RWPE2 (cell line): Measurements from ENCODE around the gene KIF26B.

Experiments
- ATAC-seq: fragments of 200-7000 bp; cut with Tn5 transposase; 3 replicates; pipeline ENCODE4 v1.9.1; 2021; ENCODE audit warnings: low read depth
- DNase-seq: peaks from one replicate; pipeline ENCODE4 v3.0.0-alpha.2; 2020; ENCODE audit warnings: low spot score
- H3K27ac ChIP-seq: fragments of 450-650 bp; 2 replicates; pipeline ENCODE4 v1.5.1; 2017; ENCODE audit warnings: mild to moderate bottlenecking; ENCODE audit not compliant: poor library complexity, severe bottlenecking
- H3K27me3 ChIP-seq: fragments of 250-450 bp; sonication (Bioruptor Pico); 2 replicates; pipeline ENCODE4 v1.5.1; 2021; ENCODE audit warnings: mild to moderate bottlenecking, moderate library complexity; ENCODE audit not compliant: insufficient read depth, poor library complexity, severe bottlenecking
- H3K36me3 ChIP-seq: fragments of 250-450 bp; sonication (Bioruptor Pico); 2 replicates; pipeline ENCODE4 v1.5.1; 2020; ENCODE audit warnings: low read depth, mild to moderate bottlenecking, moderate library complexity
- H3K4me1 ChIP-seq: fragments of 250-450 bp; sonication (Bioruptor Pico); 2 replicates; pipeline ENCODE4 v1.5.1; 2021; ENCODE audit warnings: mild to moderate bottlenecking, moderate library complexity; ENCODE audit not compliant: insufficient read depth, poor library complexity, severe bottlenecking
- H3K4me3 ChIP-seq: fragments of 250-450 bp; sonication (Bioruptor Pico); 2 replicates; pipeline ENCODE4 v1.5.1; 2021; ENCODE audit warnings: mild to moderate bottlenecking, moderate library complexity; ENCODE audit not compliant: severe bottlenecking
- H3K9me3 ChIP-seq: fragments of 250-450 bp; sonication (Bioruptor Pico); 2 replicates; pipeline ENCODE4 v1.5.1; 2021; ENCODE audit warnings: mild to moderate bottlenecking, moderate library complexity; ENCODE audit not compliant: severe bottlenecking
- TF ChIP-seq, protein P1 (sequence below): fragments of 450-650 bp; IDR thresholded peaks from one replicate; pipeline ENCODE4 v1.5.1; 2017; ENCODE audit warnings: mild to moderate bottlenecking, moderate library complexity; ENCODE audit not compliant: poor library complexity, severe bottlenecking

Gene KIF26B

GRCh38 chr1:245131026-245131393 is 23.8 kb upstream of the KIF26B start:
- Histone ChIP-seq H3K27me3 (no peaks in the 10 kb centered on the region), H3K36me3 (no peaks in the 10 kb centered on the region), H3K4me3 (no peak overlapping the region), H3K4me1 (no peaks in the 10 kb centered on the region), H3K27ac (no peak overlapping the region), H3K9me3 (no peaks in the 10 kb centered on the region)
- DNase-seq: no peak
- no peak for ATAC-seq
- TF ChIP-seq, protein P1, sequence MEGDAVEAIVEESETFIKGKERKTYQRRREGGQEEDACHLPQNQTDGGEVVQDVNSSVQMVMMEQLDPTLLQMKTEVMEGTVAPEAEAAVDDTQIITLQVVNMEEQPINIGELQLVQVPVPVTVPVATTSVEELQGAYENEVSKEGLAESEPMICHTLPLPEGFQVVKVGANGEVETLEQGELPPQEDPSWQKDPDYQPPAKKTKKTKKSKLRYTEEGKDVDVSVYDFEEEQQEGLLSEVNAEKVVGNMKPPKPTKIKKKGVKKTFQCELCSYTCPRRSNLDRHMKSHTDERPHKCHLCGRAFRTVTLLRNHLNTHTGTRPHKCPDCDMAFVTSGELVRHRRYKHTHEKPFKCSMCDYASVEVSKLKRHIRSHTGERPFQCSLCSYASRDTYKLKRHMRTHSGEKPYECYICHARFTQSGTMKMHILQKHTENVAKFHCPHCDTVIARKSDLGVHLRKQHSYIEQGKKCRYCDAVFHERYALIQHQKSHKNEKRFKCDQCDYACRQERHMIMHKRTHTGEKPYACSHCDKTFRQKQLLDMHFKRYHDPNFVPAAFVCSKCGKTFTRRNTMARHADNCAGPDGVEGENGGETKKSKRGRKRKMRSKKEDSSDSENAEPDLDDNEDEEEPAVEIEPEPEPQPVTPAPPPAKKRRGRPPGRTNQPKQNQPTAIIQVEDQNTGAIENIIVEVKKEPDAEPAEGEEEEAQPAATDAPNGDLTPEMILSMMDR: no peak

- Histone ChIP-seq H3K36me3 (no peaks in the 10 kb centered on the region), H3K9me3 (no peaks in the 10 kb centered on the region), H3K27ac (no peak overlapping the region), H3K4me3 (no peak overlapping the region), H3K4me1 (no peaks in the 10 kb centered on the region), H3K27me3 (no peaks in the 10 kb centered on the region)
- TF ChIP-seq, protein P1: no peak
- no peak for ATAC-seq
- DNase-seq: no peak
Measured at GRCh38 chr1:245132771-245133170, 22.0 kb upstream of the KIF26B start.

DNA sequence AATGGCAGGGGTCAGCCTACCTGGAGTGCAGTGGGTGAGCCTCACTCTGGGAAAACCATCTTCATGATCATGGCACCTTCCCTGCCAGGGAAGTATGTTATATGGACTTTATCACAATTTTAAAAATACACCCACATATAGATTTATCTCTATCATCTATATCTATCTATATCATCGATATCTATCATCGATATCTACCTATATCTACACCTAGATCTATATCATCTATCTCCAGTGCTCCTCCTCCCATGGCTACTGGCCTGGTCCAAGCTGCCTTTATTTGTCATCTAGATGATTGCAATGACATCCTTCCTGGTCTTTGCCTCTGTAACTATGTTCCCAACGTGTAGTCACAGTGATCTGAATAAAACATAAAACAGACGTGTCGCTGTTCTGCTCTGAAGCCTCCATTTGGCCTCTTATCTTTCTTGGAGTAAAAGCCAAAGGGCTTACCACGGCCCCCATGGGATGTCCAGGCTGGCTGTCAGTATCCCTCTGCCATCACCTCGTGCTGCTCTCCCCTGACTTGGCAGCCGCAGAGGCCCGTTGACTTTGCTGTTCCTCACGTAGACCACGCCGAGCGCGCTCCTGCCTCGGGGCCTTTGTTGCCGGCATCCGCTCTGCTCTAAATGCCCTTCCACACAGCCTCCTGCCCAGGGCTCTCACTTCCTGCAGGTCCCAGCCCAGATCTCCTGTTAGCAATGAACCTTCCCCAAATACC is 20.6 kb upstream of the KIF26B start:
- H3K4me1 ChIP-seq: no peaks in the 10 kb centered on the region
- TF ChIP-seq, protein P1: no peak
- no peak overlapping the region for H3K4me3 ChIP-seq
- H3K27ac ChIP-seq: no peak overlapping the region
- no peaks in the 10 kb centered on the region for H3K36me3 ChIP-seq
- no peak for DNase-seq
- ATAC-seq: no peak
- H3K9me3 ChIP-seq: no peaks in the 10 kb centered on the region
- no peaks in the 10 kb centered on the region for H3K27me3 ChIP-seq

DNA sequence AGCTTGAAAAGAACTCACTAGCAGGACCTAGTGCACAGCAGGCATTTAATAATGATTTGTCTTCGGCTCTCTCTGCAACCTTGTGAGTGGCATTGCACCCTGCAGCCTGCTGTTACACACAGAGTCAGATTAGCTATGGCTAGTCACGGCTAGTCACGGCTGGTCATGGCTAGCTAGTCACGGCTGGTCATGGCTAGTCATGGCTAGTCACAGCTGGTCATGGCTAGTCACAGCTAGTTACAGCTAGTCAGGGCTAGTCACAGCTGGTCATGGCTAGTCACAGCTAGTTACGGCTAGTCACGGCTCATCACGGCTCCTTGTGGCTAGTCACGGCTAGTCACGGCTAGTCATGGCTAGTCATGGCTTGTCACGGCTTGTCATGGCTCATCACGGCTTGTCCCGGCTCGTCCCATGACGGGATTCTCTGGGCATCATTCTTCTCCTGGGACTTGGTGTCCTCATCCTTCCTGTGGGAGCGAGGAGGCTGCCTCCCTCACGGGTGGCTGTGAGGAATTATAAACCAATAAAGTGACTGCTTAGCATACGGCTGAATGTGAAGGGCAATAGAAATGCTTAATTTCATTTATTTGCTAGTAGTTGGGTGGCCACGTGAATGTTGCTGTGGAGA is 12.5 kb upstream of the KIF26B start:
- Histone ChIP-seq H3K9me3 (no peaks in the 10 kb centered on the region), H3K36me3 (no peaks in the 10 kb centered on the region), H3K4me3 (no peak overlapping the region), H3K27me3 (no peaks in the 10 kb centered on the region), H3K4me1 (no peaks in the 10 kb centered on the region), H3K27ac (no peak overlapping the region)
- TF ChIP-seq, protein P1: no peak
- no peak for ATAC-seq
- no peak for DNase-seq

- no peak for DNase-seq
- no peaks in the 10 kb centered on the region for H3K4me1 ChIP-seq
- H3K4me3 ChIP-seq: no peak overlapping the region
- H3K36me3 ChIP-seq: no peaks in the 10 kb centered on the region
- no peak for ATAC-seq
- TF ChIP-seq, protein P1: no peak
- no peaks in the 10 kb centered on the region for H3K9me3 ChIP-seq
- no peaks in the 10 kb centered on the region for H3K27me3 ChIP-seq
- no peak overlapping the region for H3K27ac ChIP-seq
Measured at GRCh38 chr1:245142976-245143375, 11.8 kb upstream of the KIF26B start.
